ENCODE results near the gene DDX39B. TPM values are rescaled to one million over a fixed set of nuclear protein-coding genes. Genes with fewer than 3 reads are reported as not detected.

The DDX39B gene
- total and polyA plus RNA-seq, 9 of the 15 experiments (the other 6 are each of a cell fraction or from before 2014, with no cell fraction given) = 479 to 869 (median 592) TPM

- peak; percentile 64 to 81 (median 74) for TF ChIP-seq CTCF (IDR thresholded peaks at IDR 0.05 in 2 of 3, conservative IDR thresholded peaks at IDR 0.05 in 1 of 3; ENCODE audit: insufficient read depth in 2 of 3, low read depth in 1 of 3, low read length in 3 of 3)
- peak; percentile 54 for TF ChIP-seq MEIS2 (IDR thresholded peaks at IDR 0.05; ENCODE audit: partially characterized antibody)
- TF ChIP-seq MEF2A (IDR thresholded peaks at IDR 0.05; ENCODE audit: control insufficient read depth, low read depth, low read length) = no peak
- no peak for TF ChIP-seq NFIC (IDR thresholded peaks at IDR 0.05)
- TF ChIP-seq ZNF197 (CRISPR knock-in tag; IDR thresholded peaks at IDR 0.05; ENCODE audit: low read depth) = no peak
- TF ChIP-seq BCOR (IDR thresholded peaks at IDR 0.05) = peak; percentile 92
- no peak for TF ChIP-seq ASH1L (IDR thresholded peaks at IDR 0.05; ENCODE audit: borderline replicate concordance, low read depth, partially characterized antibody)
- TF ChIP-seq ZNF280B (CRISPR knock-in tag; IDR thresholded peaks at IDR 0.05) = no peak
- TF ChIP-seq, protein P1, sequence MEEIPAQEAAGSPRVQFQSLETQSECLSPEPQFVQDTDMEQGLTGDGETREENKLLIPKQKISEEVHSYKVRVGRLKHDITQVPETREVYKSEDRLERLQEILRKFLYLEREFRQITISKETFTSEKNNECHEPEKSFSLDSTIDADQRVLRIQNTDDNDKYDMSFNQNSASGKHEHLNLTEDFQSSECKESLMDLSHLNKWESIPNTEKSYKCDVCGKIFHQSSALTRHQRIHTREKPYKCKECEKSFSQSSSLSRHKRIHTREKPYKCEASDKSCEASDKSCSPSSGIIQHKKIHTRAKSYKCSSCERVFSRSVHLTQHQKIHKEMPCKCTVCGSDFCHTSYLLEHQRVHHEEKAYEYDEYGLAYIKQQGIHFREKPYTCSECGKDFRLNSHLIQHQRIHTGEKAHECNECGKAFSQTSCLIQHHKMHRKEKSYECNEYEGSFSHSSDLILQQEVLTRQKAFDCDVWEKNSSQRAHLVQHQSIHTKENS (CRISPR knock-in tag; IDR thresholded peaks at IDR 0.05) = no peak
- TF ChIP-seq ZBTB33 (CRISPR knock-in tag; IDR thresholded peaks at IDR 0.05) = 0 out of 2 replicates have a peak, but pooled peaks have one; percentile 11
- peak; percentile 32; the same call in 1 of the 2 replicates for TF ChIP-seq FOXP1 (CRISPR knock-in tag; IDR thresholded peaks at IDR 0.05)
- no peak for TF ChIP-seq TEAD2 (tag; IDR thresholded peaks at IDR 0.05)
- 0 out of 4 replicates have a peak, but pooled peaks have one; percentile 17 to 21 for TF ChIP-seq ARNT (IDR thresholded peaks at IDR 0.05)
- TF ChIP-seq FOS (IDR thresholded peaks at IDR 0.05; ENCODE audit: extremely low read depth, insufficient read length) = no peak
- TF ChIP-seq ZNF316 (IDR thresholded peaks at IDR 0.05) = no peak
- no peak for TF ChIP-seq KDM2B (CRISPR knock-in tag; IDR thresholded peaks at IDR 0.05)
- TF ChIP-seq ZNF436 (CRISPR knock-in tag; IDR thresholded peaks at IDR 0.05) = peak; percentile 93
- TF ChIP-seq CBX3 (IDR thresholded peaks at IDR 0.05; ENCODE audit: borderline replicate concordance in 1 of 2, low read length in 2 of 2) = peak in 1 of 2 experiments; percentile 77; a peak in 1 of 3 replicates
- TF ChIP-seq KLF6 (CRISPR knock-in tag; IDR thresholded peaks at IDR 0.05; ENCODE audit: borderline replicate concordance) = no peak
- 0 out of 2 replicates have a peak, but pooled peaks have one; percentile 29 for TF ChIP-seq SMAD4 (CRISPR knock-in tag; conservative IDR thresholded peaks at IDR 0.05)
- TF ChIP-seq FOXK1 (CRISPR knock-in tag; IDR thresholded peaks at IDR 0.05; ENCODE audit: borderline replicate concordance) = no peak; the same call in 1 of the 2 replicates
- TF ChIP-seq GTF2E2 (tag; IDR thresholded peaks at IDR 0.05) = no peak
- no peak for TF ChIP-seq KAT7 (CRISPR knock-in tag; IDR thresholded peaks at IDR 0.05; ENCODE audit: borderline replicate concordance)
- TF ChIP-seq GTF2A2 (tag; IDR thresholded peaks at IDR 0.05) = no peak
Measured at GRCh38 chr6:31585491-31585890, 43.7 kb upstream of the DDX39B start (continued).
